Heart left ventricle (tissue), 13 donors: ENCODE results near the gene COX11.

Experiments used
- POLR2A ChIP-seq, 2 donors: fragments of 450-650 bp; IDR thresholded peaks; one replicate each; pipeline ENCODE4 v1.6.1; 2017; ENCODE audit warnings: antibody characterized with exemption in 2 of 2, mild to moderate bottlenecking in 2 of 2, moderate library complexity in 2 of 2
- TF ChIP-seq, protein P1 (sequence below), 12 donors: fragments of 200-600 bp; sonication (generic) in 4 of 12; IDR thresholded peaks; one replicate each; pipeline versions ENCODE4 v1.5.0 to v1.8.0; 2018 to 2022; ENCODE audit warnings: antibody characterized with exemption in 12 of 12, mild to moderate bottlenecking in 5 of 12
- donor health status: ischemic (EF 13 %, LVEDD 7.1; RV severe dilation, severe dysfunction).
- donor health status: DM: no; HTN: yes; CAD: no.
- donor health status: DM: no; HTN: no; CAD: no.
- donor health status: ischemic (EF 25% LVEDD 6.9; RV normal size, moderate dysfunction).
- donor health status: ischemic (EF 25% LVEDD 5.7; RV mildly dilated, moderate dysfunction).
- donor health status: ischemic (EF 35%, LVEDD 5.7; RV mildly dilated, moderate dysfunction).
- donor health status: nonischemic (EF 11% LVEDD 7.7; RV severe dilation, severe dysfunction).
- donor health status: DM: yes; HTN: yes; CAD: no.
- donor health status: PGD.
- donor health status: ischemic (EF 29% LVEDD 5.4; RV normal size, mild dysfunction).
- donor health status: nonischemic (EF 23%, LVEDD 6.1; RV moderate dilation, normal function).

DNA sequence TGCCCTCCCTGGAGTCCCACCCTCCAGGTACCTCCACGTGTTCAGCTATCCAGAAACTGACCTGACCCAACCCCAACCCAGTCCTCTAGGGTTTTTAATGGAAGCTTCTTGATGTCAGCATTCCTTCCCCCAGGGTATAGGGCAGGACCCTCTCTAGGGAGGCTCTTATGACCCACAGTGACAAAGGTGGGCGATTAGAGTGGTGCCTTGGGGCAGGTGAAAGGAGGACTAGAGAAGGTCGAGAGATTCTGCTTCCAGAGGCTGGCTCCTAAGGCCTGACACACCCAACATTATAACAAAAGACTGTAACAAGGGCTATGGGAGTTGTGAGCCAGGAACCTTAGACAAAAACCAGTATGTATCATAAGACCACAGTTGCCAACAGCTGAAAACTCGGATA lies 17.2 kb downstream of the COX11 start:
- no peak for TF ChIP-seq POLR2A (IDR thresholded peaks at IDR 0.05)
- TF ChIP-seq, protein P1, sequence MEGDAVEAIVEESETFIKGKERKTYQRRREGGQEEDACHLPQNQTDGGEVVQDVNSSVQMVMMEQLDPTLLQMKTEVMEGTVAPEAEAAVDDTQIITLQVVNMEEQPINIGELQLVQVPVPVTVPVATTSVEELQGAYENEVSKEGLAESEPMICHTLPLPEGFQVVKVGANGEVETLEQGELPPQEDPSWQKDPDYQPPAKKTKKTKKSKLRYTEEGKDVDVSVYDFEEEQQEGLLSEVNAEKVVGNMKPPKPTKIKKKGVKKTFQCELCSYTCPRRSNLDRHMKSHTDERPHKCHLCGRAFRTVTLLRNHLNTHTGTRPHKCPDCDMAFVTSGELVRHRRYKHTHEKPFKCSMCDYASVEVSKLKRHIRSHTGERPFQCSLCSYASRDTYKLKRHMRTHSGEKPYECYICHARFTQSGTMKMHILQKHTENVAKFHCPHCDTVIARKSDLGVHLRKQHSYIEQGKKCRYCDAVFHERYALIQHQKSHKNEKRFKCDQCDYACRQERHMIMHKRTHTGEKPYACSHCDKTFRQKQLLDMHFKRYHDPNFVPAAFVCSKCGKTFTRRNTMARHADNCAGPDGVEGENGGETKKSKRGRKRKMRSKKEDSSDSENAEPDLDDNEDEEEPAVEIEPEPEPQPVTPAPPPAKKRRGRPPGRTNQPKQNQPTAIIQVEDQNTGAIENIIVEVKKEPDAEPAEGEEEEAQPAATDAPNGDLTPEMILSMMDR (IDR thresholded peaks at IDR 0.05): no peak
